Measurements from ENCODE around the gene SCAMP4. TPM values are rescaled to one million over a fixed set of nuclear protein-coding genes. Genes with fewer than 3 reads are reported as not detected.

Gene SCAMP4
- total and polyA plus RNA-seq, 2 of the 13 experiments (the other 11 are each of a cell fraction or from before 2014, with no cell fraction given), result 10.7 to 13.7 TPM

DNA sequence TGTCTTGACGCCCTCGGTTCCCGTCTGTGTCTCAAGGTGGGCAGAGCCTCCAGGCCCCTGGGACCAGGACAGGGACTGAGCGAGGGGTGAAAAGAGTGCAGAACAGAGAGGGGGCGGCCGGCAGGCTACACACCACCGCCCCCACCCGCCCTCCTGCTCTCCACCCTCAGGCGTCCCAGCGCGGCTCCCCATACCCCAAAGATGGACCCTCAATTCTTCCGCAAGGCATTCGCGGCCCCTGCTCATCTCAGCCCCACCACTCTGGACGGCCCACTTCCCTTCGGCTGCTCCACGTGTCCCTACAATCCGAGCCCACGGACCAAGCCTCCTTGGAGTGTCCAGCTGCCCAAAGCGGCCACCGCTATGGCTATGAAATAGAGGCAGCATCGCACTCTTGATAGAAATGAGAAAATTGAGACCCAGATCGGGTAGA is 43.6 kb upstream of the SCAMP4 start (continued):
- TF ChIP-seq, protein P1, sequence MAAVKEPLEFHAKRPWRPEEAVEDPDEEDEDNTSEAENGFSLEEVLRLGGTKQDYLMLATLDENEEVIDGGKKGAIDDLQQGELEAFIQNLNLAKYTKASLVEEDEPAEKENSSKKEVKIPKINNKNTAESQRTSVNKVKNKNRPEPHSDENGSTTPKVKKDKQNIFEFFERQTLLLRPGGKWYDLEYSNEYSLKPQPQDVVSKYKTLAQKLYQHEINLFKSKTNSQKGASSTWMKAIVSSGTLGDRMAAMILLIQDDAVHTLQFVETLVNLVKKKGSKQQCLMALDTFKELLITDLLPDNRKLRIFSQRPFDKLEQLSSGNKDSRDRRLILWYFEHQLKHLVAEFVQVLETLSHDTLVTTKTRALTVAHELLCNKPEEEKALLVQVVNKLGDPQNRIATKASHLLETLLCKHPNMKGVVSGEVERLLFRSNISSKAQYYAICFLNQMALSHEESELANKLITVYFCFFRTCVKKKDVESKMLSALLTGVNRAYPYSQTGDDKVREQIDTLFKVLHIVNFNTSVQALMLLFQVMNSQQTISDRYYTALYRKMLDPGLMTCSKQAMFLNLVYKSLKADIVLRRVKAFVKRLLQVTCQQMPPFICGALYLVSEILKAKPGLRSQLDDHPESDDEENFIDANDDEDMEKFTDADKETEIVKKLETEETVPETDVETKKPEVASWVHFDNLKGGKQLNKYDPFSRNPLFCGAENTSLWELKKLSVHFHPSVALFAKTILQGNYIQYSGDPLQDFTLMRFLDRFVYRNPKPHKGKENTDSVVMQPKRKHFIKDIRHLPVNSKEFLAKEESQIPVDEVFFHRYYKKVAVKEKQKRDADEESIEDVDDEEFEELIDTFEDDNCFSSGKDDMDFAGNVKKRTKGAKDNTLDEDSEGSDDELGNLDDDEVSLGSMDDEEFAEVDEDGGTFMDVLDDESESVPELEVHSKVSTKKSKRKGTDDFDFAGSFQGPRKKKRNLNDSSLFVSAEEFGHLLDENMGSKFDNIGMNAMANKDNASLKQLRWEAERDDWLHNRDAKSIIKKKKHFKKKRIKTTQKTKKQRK (IDR thresholded peaks at IDR 0.05; ENCODE audit: low read length), result no peak
- TF ChIP-seq STAT5B (CRISPR knock-in tag; IDR thresholded peaks at IDR 0.05) (no peak), LCORL (IDR thresholded peaks at IDR 0.05) (no peak), LCORL (CRISPR knock-in tag; IDR thresholded peaks at IDR 0.05) (no peak), ZNF235 (CRISPR knock-in tag; IDR thresholded peaks at IDR 0.05; ENCODE audit: borderline replicate concordance) (no peak), RCOR2 (CRISPR knock-in tag; IDR thresholded peaks at IDR 0.05) (no peak), BRD4 (CRISPR knock-in tag; IDR thresholded peaks at IDR 0.05) (no peak), ZNF382 (CRISPR knock-in tag; IDR thresholded peaks at IDR 0.05; ENCODE audit: borderline replicate concordance) (no peak), ZNF644 (CRISPR knock-in tag; IDR thresholded peaks at IDR 0.05; ENCODE audit: low read depth) (no peak), CBX5 (CRISPR knock-in tag; IDR thresholded peaks at IDR 0.05; ENCODE audit: borderline replicate concordance) (no peak), HES4 (CRISPR knock-in tag; IDR thresholded peaks at IDR 0.05; ENCODE audit: borderline replicate concordance) (no peak), TSC22D2 (CRISPR knock-in tag; IDR thresholded peaks at IDR 0.05; ENCODE audit: borderline replicate concordance) (no peak)
- TF ChIP-seq, protein P2, sequence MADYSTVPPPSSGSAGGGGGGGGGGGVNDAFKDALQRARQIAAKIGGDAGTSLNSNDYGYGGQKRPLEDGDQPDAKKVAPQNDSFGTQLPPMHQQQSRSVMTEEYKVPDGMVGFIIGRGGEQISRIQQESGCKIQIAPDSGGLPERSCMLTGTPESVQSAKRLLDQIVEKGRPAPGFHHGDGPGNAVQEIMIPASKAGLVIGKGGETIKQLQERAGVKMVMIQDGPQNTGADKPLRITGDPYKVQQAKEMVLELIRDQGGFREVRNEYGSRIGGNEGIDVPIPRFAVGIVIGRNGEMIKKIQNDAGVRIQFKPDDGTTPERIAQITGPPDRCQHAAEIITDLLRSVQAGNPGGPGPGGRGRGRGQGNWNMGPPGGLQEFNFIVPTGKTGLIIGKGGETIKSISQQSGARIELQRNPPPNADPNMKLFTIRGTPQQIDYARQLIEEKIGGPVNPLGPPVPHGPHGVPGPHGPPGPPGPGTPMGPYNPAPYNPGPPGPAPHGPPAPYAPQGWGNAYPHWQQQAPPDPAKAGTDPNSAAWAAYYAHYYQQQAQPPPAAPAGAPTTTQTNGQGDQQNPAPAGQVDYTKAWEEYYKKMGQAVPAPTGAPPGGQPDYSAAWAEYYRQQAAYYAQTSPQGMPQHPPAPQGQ (CRISPR knock-in tag; IDR thresholded peaks at IDR 0.05; ENCODE audit: borderline replicate concordance), result no peak
- TF ChIP-seq, protein P3, sequence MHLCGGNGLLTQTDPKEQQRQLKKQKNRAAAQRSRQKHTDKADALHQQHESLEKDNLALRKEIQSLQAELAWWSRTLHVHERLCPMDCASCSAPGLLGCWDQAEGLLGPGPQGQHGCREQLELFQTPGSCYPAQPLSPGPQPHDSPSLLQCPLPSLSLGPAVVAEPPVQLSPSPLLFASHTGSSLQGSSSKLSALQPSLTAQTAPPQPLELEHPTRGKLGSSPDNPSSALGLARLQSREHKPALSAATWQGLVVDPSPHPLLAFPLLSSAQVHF (CRISPR knock-in tag; IDR thresholded peaks at IDR 0.05), result 0 out of 2 replicates have a peak, but pooled peaks have one; percentile 3
- TF ChIP-seq, protein P4, sequence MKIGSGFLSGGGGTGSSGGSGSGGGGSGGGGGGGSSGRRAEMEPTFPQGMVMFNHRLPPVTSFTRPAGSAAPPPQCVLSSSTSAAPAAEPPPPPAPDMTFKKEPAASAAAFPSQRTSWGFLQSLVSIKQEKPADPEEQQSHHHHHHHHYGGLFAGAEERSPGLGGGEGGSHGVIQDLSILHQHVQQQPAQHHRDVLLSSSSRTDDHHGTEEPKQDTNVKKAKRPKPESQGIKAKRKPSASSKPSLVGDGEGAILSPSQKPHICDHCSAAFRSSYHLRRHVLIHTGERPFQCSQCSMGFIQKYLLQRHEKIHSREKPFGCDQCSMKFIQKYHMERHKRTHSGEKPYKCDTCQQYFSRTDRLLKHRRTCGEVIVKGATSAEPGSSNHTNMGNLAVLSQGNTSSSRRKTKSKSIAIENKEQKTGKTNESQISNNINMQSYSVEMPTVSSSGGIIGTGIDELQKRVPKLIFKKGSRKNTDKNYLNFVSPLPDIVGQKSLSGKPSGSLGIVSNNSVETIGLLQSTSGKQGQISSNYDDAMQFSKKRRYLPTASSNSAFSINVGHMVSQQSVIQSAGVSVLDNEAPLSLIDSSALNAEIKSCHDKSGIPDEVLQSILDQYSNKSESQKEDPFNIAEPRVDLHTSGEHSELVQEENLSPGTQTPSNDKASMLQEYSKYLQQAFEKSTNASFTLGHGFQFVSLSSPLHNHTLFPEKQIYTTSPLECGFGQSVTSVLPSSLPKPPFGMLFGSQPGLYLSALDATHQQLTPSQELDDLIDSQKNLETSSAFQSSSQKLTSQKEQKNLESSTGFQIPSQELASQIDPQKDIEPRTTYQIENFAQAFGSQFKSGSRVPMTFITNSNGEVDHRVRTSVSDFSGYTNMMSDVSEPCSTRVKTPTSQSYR (CRISPR knock-in tag; IDR thresholded peaks at IDR 0.05; ENCODE audit: borderline replicate concordance), result no peak
- TF ChIP-seq, protein P5, sequence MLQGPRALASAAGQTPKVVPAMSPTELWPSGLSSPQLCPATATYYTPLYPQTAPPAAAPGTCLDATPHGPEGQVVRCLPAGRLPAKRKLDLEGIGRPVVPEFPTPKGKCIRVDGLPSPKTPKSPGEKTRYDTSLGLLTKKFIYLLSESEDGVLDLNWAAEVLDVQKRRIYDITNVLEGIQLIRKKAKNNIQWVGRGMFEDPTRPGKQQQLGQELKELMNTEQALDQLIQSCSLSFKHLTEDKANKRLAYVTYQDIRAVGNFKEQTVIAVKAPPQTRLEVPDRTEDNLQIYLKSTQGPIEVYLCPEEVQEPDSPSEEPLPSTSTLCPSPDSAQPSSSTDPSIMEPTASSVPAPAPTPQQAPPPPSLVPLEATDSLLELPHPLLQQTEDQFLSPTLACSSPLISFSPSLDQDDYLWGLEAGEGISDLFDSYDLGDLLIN (CRISPR knock-in tag; IDR thresholded peaks at IDR 0.05; ENCODE audit: borderline replicate concordance), result no peak
- TF ChIP-seq, protein P6, sequence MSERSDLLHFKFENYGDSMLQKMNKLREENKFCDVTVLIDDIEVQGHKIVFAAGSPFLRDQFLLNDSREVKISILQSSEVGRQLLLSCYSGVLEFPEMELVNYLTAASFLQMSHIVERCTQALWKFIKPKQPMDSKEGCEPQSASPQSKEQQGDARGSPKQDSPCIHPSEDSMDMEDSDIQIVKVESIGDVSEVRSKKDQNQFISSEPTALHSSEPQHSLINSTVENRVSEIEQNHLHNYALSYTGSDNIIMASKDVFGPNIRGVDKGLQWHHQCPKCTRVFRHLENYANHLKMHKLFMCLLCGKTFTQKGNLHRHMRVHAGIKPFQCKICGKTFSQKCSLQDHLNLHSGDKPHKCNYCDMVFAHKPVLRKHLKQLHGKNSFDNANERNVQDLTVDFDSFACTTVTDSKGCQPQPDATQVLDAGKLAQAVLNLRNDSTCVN (CRISPR knock-in tag; IDR thresholded peaks at IDR 0.05; ENCODE audit: borderline replicate concordance), result no peak

Measured in HepG2 (cell line).